ENCODE measurements around the gene SLC66A1.
"Not testable (repeated sequence)": the region's sequence is repeated elsewhere in the genome, so short reads cannot be mapped to it uniquely, and the experiment has no call there.

SLC66A1 gene, protein sequence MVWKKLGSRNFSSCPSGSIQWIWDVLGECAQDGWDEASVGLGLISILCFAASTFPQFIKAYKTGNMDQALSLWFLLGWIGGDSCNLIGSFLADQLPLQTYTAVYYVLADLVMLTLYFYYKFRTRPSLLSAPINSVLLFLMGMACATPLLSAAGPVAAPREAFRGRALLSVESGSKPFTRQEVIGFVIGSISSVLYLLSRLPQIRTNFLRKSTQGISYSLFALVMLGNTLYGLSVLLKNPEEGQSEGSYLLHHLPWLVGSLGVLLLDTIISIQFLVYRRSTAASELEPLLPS

DNA sequence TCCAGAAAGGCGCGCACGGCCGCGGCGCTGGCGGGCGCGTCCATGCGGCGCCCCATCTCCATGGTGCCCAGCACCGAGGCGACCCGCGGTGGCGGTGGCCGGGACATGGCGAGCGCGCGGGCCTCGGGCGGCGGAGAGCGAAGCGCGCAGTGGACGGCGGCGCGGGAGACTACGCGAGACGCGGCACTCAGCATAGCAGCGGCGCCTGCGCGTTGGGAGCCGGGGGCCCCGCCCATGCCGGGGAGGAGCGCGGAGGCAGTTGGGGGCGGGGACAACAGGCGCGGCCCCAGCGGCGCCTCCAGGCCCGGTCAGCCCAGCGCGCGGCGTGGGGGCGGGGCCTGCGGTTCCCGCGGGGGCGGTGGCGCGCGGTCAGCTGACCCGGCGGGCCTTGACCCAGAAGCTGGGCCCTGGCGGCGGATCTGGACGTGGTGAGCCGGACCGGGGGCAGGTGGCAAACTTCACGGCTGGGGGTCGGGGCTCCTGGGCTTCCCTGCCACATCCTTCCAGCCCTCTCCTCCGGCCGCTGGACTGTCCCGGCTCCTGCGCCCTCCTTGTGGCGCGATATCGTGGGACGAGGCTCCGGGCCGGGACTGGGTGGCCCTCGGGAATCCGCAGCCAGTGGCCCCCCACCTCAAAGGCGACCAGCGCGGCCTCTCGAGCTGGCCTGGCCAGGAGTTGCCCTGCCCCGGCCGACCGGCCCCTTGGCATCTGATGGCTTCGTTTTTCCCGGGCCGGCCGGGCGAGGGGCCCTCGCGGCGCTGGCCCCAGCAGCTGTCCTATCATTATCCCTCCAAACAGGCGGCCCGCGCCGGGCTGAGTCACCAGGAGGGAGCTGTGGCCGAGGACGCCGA, at the start of gene SLC66A1, which contains the start of gene AKR7A2:
TSS of gene SLC66A1 (plus strand) at position 396 of the 851 bp plus-strand sequence. CDS start 5,352 bp downstream, outside the sequence.
TSS of gene AKR7A2 (minus strand) at position 214 of the 851 bp plus-strand sequence. CDS start at position 194, 20 bp downstream.
- no peaks in the 10 kb centered on the region for H4K20me1 ChIP-seq (ENCODE audit: insufficient read depth, low read length)
- H3K27me3 ChIP-seq (ENCODE audit: low read depth, low read length) = no peaks in the 10 kb centered on the region
- H3K4me3 ChIP-seq (ENCODE audit: low read length) = peak within 1 kb of the TSS; percentile 99
- H3K9me3 ChIP-seq (ENCODE audit: insufficient read depth, low read length) = no peaks in the 10 kb centered on the region
- peaks cover 70% of the 10 kb centered on the region for H3K79me2 ChIP-seq (ENCODE audit: low read length)
- TF ChIP-seq, protein P1, sequence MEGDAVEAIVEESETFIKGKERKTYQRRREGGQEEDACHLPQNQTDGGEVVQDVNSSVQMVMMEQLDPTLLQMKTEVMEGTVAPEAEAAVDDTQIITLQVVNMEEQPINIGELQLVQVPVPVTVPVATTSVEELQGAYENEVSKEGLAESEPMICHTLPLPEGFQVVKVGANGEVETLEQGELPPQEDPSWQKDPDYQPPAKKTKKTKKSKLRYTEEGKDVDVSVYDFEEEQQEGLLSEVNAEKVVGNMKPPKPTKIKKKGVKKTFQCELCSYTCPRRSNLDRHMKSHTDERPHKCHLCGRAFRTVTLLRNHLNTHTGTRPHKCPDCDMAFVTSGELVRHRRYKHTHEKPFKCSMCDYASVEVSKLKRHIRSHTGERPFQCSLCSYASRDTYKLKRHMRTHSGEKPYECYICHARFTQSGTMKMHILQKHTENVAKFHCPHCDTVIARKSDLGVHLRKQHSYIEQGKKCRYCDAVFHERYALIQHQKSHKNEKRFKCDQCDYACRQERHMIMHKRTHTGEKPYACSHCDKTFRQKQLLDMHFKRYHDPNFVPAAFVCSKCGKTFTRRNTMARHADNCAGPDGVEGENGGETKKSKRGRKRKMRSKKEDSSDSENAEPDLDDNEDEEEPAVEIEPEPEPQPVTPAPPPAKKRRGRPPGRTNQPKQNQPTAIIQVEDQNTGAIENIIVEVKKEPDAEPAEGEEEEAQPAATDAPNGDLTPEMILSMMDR (IDR thresholded peaks at IDR 0.05; ENCODE audit: low read depth, low read length) = no peak
- no peak for TF ChIP-seq EZH2phosphoT487 (IDR thresholded peaks at IDR 0.05; ENCODE audit: low read depth)
- H2AFZ ChIP-seq (ENCODE audit: low read depth, low read length) = peak within 1 kb of the TSS; percentile 84; the same call in 1 of the 2 replicates
- H3K4me1 ChIP-seq (ENCODE audit: low read length) = peaks cover 41% of the 10 kb centered on the region
- peak within 1 kb of the TSS; percentile 92 for H3K4me2 ChIP-seq (ENCODE audit: low read length)
- H3K9ac ChIP-seq (ENCODE audit: low read length) = peak within 1 kb of the TSS; percentile 97
- peak within 1 kb of the TSS; percentile 98 for H3K27ac ChIP-seq (ENCODE audit: low read length)
- H3K36me3 ChIP-seq (replicated peaks; ENCODE audit: low read depth, low read length) = peaks cover 3% of the 10 kb centered on the region

DNA sequence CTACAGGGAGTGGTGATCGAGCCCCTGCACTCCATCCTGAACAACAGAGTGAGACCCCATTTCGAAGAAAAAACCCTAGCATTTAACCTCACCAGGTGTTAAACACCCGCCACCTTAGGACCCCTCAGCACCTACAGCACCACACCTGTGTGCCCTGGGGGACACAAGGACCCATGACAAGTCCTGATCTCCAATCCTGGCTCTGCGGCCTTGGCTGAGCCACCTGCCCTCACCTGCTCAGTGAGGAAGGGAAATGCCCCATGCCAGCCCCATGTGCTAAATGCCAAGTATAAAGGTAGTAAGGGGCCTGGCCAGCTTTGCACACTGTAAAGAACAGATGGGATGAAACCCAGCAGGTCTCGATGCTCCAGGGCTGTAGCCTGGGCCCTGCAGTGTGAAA, 49.4 kb upstream of the SLC66A1 start:
- no peak for TF ChIP-seq EZH2phosphoT487 (IDR thresholded peaks at IDR 0.05; ENCODE audit: low read depth)
- TF ChIP-seq, protein P1 (IDR thresholded peaks at IDR 0.05; ENCODE audit: low read depth, low read length) = no peak
- Histone ChIP-seq H3K27me3 (ENCODE audit: low read depth, low read length) (no peaks in the 10 kb centered on the region), H3K4me3 (ENCODE audit: low read length) (no peak overlapping the region)

DNA sequence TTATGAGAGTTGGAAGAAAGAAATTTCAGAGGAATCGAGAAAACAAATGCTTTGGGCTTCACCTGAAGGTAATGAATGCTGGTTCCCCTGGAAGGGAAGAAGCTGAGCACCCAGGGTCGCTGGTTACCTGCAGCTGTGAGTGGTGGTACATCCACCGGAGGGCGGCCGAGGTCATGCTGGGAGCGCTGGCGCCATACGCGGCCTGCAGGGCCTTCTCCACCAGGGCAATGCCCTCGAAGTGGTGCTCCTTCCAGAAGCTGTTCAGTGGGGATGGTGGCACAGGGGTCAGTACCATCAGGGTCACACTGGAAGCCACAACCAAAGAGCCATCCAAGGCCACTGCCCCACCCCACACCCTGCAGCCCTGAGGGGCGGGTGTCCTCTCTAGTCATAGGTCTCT, 43.7 kb upstream of the SLC66A1 start:
- Histone ChIP-seq H3K9me3 (ENCODE audit: insufficient read depth, low read length) (no peaks in the 10 kb centered on the region), H3K4me2 (ENCODE audit: low read length) (no peak overlapping the region), H3K4me3 (ENCODE audit: low read length) (no peak overlapping the region), H3K4me1 (ENCODE audit: low read length) (no peaks in the 10 kb centered on the region), H2AFZ (ENCODE audit: low read depth, low read length) (no peak overlapping the region), H3K36me3 (replicated peaks; ENCODE audit: low read depth, low read length) (no peaks in the 10 kb centered on the region), H3K27me3 (ENCODE audit: low read depth, low read length) (no peaks in the 10 kb centered on the region), H3K79me2 (ENCODE audit: low read length) (no peaks in the 10 kb centered on the region), H3K9ac (ENCODE audit: low read length) (no peak overlapping the region), H3K27ac (ENCODE audit: low read length) (no peak overlapping the region), H4K20me1 (ENCODE audit: insufficient read depth, low read length) (no peaks in the 10 kb centered on the region)
- TF ChIP-seq, protein P1 (IDR thresholded peaks at IDR 0.05; ENCODE audit: low read depth, low read length) = no peak
- no peak for TF ChIP-seq EZH2phosphoT487 (IDR thresholded peaks at IDR 0.05; ENCODE audit: low read depth)

More for the DNA sequence above, 49.4 kb upstream of the SLC66A1 start:
- Histone ChIP-seq H3K4me2 (ENCODE audit: low read length) (no peak overlapping the region), H4K20me1 (ENCODE audit: insufficient read depth, low read length) (no peaks in the 10 kb centered on the region), H3K9me3 (ENCODE audit: insufficient read depth, low read length) (no peaks in the 10 kb centered on the region), H3K4me1 (ENCODE audit: low read length) (no peaks in the 10 kb centered on the region), H3K9ac (ENCODE audit: low read length) (no peak overlapping the region), H3K79me2 (ENCODE audit: low read length) (no peaks in the 10 kb centered on the region), H3K27ac (ENCODE audit: low read length) (no peak overlapping the region), H3K36me3 (replicated peaks; ENCODE audit: low read depth, low read length) (peaks cover 1% of the 10 kb centered on the region), H2AFZ (ENCODE audit: low read depth, low read length) (no peak overlapping the region)

DNA sequence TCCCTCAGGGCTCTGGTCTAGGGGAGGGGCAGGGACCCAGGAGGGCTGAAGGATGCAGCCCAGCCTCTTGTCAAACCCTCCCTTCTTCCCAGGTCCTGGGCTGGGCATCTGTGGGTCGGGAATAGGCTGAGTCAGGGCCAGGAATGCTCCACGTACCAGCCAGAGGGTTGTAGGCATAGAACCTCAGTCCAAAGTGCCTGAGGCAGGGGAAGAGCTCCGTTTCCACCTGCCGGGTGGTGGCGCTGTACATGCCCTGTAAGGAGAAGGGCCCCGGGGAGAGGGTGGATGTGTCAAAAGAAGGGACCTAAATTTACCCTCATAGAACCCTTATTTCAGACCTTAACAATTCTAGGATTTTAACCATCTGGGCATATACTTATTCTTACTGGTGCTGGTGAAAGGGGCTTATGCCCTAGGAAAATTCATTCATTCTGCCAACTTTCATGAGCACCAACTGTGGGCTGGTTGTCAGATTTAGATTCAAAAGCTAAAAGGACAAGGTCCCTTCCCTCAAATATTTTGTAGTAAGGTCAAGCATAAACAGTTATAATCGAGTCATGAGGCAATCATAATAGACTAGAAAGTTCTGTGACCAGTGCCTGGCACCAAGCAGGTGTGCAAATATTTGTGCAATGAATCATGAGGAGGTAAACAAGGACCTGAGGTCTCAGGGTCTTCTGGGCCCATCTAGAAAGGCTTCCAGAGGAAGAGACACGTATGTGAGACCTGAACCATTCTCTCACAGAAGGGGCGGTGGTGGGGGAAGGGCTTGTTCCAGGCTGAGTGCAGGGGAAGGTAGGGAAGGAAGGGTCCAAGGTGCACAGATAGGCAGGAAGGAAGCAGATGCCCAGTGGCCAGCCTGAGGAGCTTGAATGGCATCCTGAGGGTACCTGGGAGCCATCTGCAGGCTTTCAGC, 42.4 kb upstream of the SLC66A1 start:
- H3K4me3 ChIP-seq (ENCODE audit: low read length); H2AFZ ChIP-seq (ENCODE audit: low read depth, low read length); H4K20me1 ChIP-seq (ENCODE audit: insufficient read depth, low read length); H3K36me3 ChIP-seq (replicated peaks; ENCODE audit: low read depth, low read length); H3K9ac ChIP-seq (ENCODE audit: low read length); H3K27me3 ChIP-seq (ENCODE audit: low read depth, low read length); H3K4me2 ChIP-seq (ENCODE audit: low read length); H3K27ac ChIP-seq (ENCODE audit: low read length); H3K79me2 ChIP-seq (ENCODE audit: low read length); H3K9me3 ChIP-seq (ENCODE audit: insufficient read depth, low read length); H3K4me1 ChIP-seq (ENCODE audit: low read length): not testable (repeated sequence)

- not testable (repeated sequence) for H3K9me3 ChIP-seq (ENCODE audit: insufficient read depth, low read length); H3K27ac ChIP-seq (ENCODE audit: low read length); H3K79me2 ChIP-seq (ENCODE audit: low read length); H3K36me3 ChIP-seq (replicated peaks; ENCODE audit: low read depth, low read length); H3K4me3 ChIP-seq (ENCODE audit: low read length); H3K4me2 ChIP-seq (ENCODE audit: low read length); H3K27me3 ChIP-seq (ENCODE audit: low read depth, low read length); H3K9ac ChIP-seq (ENCODE audit: low read length); H2AFZ ChIP-seq (ENCODE audit: low read depth, low read length); H3K4me1 ChIP-seq (ENCODE audit: low read length); H4K20me1 ChIP-seq (ENCODE audit: insufficient read depth, low read length)
Measured at GRCh38 chr1:19270343-19270730, 41.8 kb upstream of the SLC66A1 start.

Data from OCI-LY3 (cell line).